Fibroblast of lung (primary cell): Measurements from ENCODE around the gene KLHL2.

Source experiments
- CTCF ChIP-seq, 2 donors: IDR thresholded peaks in 1 of 2; conservative IDR thresholded peaks in 1 of 2; 1 replicate in 1 of 2; 2 replicates in 1 of 2; pipeline ENCODE4 v1.5.1; 2011 to 2012; ENCODE audit warnings: low read length in 2 of 2, control low read depth in 1 of 2, inconsistent platforms in 1 of 2, low read depth in 1 of 2, mild to moderate bottlenecking in 1 of 2
- EZH2 ChIP-seq: IDR thresholded peaks from 2 replicates; pipeline ENCODE4 v1.5.1; 2012; ENCODE audit warnings: low read length, control low read depth, mild to moderate bottlenecking; ENCODE audit errors: missing control alignments

DNA sequence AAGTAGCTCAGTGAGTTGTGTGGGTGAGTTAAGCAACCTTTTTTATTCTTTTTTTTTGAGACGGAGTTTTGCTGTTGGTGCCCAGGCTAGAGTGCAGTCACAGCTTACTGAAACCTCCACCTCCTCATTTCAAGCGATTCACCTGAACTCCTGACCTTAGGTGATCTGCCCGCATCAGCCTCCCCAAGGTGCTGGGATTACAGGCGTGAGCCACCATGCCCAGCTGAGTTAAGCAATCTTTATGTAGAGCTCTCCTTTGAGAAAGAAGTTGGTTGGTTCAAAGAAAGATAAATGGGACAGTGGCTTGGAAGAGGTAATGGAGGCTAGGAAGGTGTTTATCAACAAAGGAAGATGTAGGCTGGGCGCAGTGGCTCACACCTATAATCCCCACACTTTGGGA is 123.3 kb downstream of the KLHL2 start:
- TF ChIP-seq CTCF (conservative IDR thresholded peaks at IDR 0.05 in 1 of 2, IDR thresholded peaks at IDR 0.05 in 1 of 2; ENCODE audit: low read depth in 1 of 2, low read length in 2 of 2), result no peak
- TF ChIP-seq EZH2, result no peak
